ENCODE results near the gene CHN2.
"Not testable (repeated sequence)": the region's sequence is repeated elsewhere in the genome, so short reads cannot be mapped to it uniquely, and the experiment has no call there.

Gene CHN2

GRCh38 chr7:29189743-29190201, 4.8 kb upstream of the CHN2 start:
- peak; percentile 84 for DNase-seq (ENCODE audit: low spot score)

- DNase-seq (ENCODE audit: low spot score): no peak
Observed at GRCh38 chr7:29190349-29191045, 4.1 kb upstream of the CHN2 start.

GRCh38 chr7:29192323-29192722, 2.3 kb upstream of the CHN2 start:
- no peak for DNase-seq (ENCODE audit: low spot score)

- no peak for DNase-seq (ENCODE audit: low spot score)
Observed at GRCh38 chr7:29192811-29193210, 1.8 kb upstream of the CHN2 start.

GRCh38 chr7:29193316-29194205, 1.0 kb upstream of the CHN2 start:
- DNase-seq (ENCODE audit: low spot score): no peak

GRCh38 chr7:29194206-29194593, 375 bp upstream of the CHN2 start:
- DNase-seq (ENCODE audit: low spot score): no peak

GRCh38 chr7:29196191-29196590, 1.6 kb downstream of the CHN2 start:
- no peak for DNase-seq (ENCODE audit: low spot score)

- DNase-seq (ENCODE audit: low spot score): no peak
Observed at GRCh38 chr7:29196971-29197595, 2.5 kb downstream of the CHN2 start.

GRCh38 chr7:29197916-29198315, 3.3 kb downstream of the CHN2 start:
- DNase-seq (ENCODE audit: low spot score): no peak

GRCh38 chr7:29199776-29200175, 5.2 kb downstream of the CHN2 start:
- no peak for DNase-seq (ENCODE audit: low spot score)

- no peak for DNase-seq (ENCODE audit: low spot score)
Observed at GRCh38 chr7:29202651-29203069, 8.1 kb downstream of the CHN2 start.

- DNase-seq (ENCODE audit: low spot score): no peak
Observed at GRCh38 chr7:29204491-29205272, 10.1 kb downstream of the CHN2 start.

GRCh38 chr7:29207162-29207801, 12.7 kb downstream of the CHN2 start:
- DNase-seq (ENCODE audit: low spot score): no peak

- no peak for DNase-seq (ENCODE audit: low spot score)
Observed at GRCh38 chr7:29208410-29209250, 14.1 kb downstream of the CHN2 start.

- no peak for DNase-seq (ENCODE audit: low spot score)
Observed at GRCh38 chr7:29209745-29210144, 15.2 kb downstream of the CHN2 start.

GRCh38 chr7:29212736-29213135, 18.2 kb downstream of the CHN2 start:
- not testable (repeated sequence) for DNase-seq (ENCODE audit: low spot score)

GRCh38 chr7:29214056-29214455, 19.5 kb downstream of the CHN2 start:
- DNase-seq (ENCODE audit: low spot score): no peak

GRCh38 chr7:29214816-29215215, 20.2 kb downstream of the CHN2 start:
- DNase-seq (ENCODE audit: low spot score): no peak

GRCh38 chr7:29216128-29216527, 21.6 kb downstream of the CHN2 start:
- DNase-seq (ENCODE audit: low spot score): no peak

- DNase-seq (ENCODE audit: low spot score): no peak
Observed at GRCh38 chr7:29217113-29217512, 22.5 kb downstream of the CHN2 start.

- DNase-seq (ENCODE audit: low spot score): no peak
Observed at GRCh38 chr7:29224726-29225125, 30.2 kb downstream of the CHN2 start.

Data from ecto neural progenitor cell (in vitro differentiated cells).